Thyroid gland (tissue), 4 donors: ENCODE measurements around the gene POLD1. TPM values are rescaled to one million over a fixed set of nuclear protein-coding genes. Genes with fewer than 3 reads are reported as not detected.

Experiments
- DNase-seq, 2 donors: peaks; one replicate each; pipeline ENCODE4 v3.0.0-alpha.2; 2019
- H3K27ac ChIP-seq, 3 donors: fragments of 200-600 bp; sonication (generic); 1 replicate in 2 of 3; 2 replicates in 1 of 3; pipeline ENCODE4 v1.5.1; 2016 to 2019; ENCODE audit warnings: mild to moderate bottlenecking in 1 of 3, moderate library complexity in 1 of 3
- H3K27me3 ChIP-seq: fragments of 200-600 bp; sonication (generic); one replicate; pipeline ENCODE4 v1.5.1; 2019
- H3K36me3 ChIP-seq, 2 donors: fragments of 200-600 bp; sonication (generic); one replicate each; pipeline ENCODE4 v1.5.1; 2016 to 2019
- H3K4me1 ChIP-seq, 2 donors: fragments of 200-600 bp; sonication (generic); one replicate each; pipeline ENCODE4 v1.5.1; 2017 to 2019
- H3K4me3 ChIP-seq, 3 donors: fragments of 200-600 bp; sonication (generic); replicated peaks in 1 of 3; 1 replicate in 2 of 3; 2 replicates in 1 of 3; pipeline ENCODE4 v1.5.1; 2016; ENCODE audit warnings: mild to moderate bottlenecking in 1 of 3
- H3K9me3 ChIP-seq: fragments of 200-600 bp; sonication (generic); one replicate; pipeline ENCODE4 v1.5.1; 2017
- CTCF ChIP-seq, 6 experiments: fragments of 200-600 bp in 3 of 6; fragments of 450-650 bp in 3 of 6; sonication (generic) in 3 of 6; IDR thresholded peaks; one replicate each; pipeline ENCODE4 v1.5.1; 2016 to 2019; ENCODE audit warnings: antibody characterized with exemption in 6 of 6, mild to moderate bottlenecking in 2 of 6, inconsistent platforms in 1 of 6, moderate library complexity in 1 of 6
- POLR2A ChIP-seq, 2 donors: fragments of 450-650 bp; IDR thresholded peaks; one replicate each; pipeline ENCODE4 v1.6.1; 2017; ENCODE audit warnings: antibody characterized with exemption in 2 of 2, mild to moderate bottlenecking in 2 of 2, moderate library complexity in 1 of 2
- WGBS, 2 donors: methylation state at CpG; one replicate each; pipeline ENCODE4 v1.1.5; 2017; 5-methylcytosine and 5-hydroxymethylcytosine counted together
- intact Hi-C: fragments of 100-400 bp; cut with DNase I; formaldehyde crosslinking; loops from one replicate; pipeline ENCODE4 v1.15.1; 2023
- total RNA-seq, 4 donors: library from RNA; depleted of rRNA; stranded (reverse); fragments of >200 nt; gene quantifications; one replicate each; pipeline ENCODE4 v1.2.3, GENCODE V29; 2016

Gene POLD1
- total RNA-seq, 4 donors from 2014 or later = 12.9 to 27.5 (median 19.0) TPM

- intact Hi-C loops = loop anchor here (5.0 kb wide), 1 partner anchor 102 kb away; no protein-coding TSS in a partner anchor
- H3K9me3 ChIP-seq = no peaks in the 10 kb centered on the region
- no peak for DNase-seq
- H3K36me3 ChIP-seq = no peaks in the 10 kb centered on the region
- TF ChIP-seq CTCF (IDR thresholded peaks at IDR 0.05) (no peak), POLR2A (IDR thresholded peaks at IDR 0.05) (no peak)
- H3K4me3 ChIP-seq = no peak overlapping the region
- 62 to 80% methylated on average over 18 to 19 of the region's 19 CpGs for WGBS, 2 donors
- H3K27ac ChIP-seq = no peak overlapping the region
- no peaks in the 10 kb centered on the region for H3K27me3 ChIP-seq
- peaks cover 7 to 22% of the 10 kb centered on the region in 2 donors for H3K4me1 ChIP-seq
These were observed 80.2 kb downstream of the POLD1 start for GRCh38 chr19:50464348-50464747.

- H3K27me3 ChIP-seq = no peaks in the 10 kb centered on the region
- WGBS, 2 donors = 86 to 92% methylated on average over 12 to 13 of the region's 13 CpGs
- no peak for DNase-seq
These were observed 80.9 kb downstream of the POLD1 start for GRCh38 chr19:50465000-50465399.

GRCh38 chr19:50465986-50466705, 82.0 kb downstream of the POLD1 start:
- intact Hi-C loops = no loop called here
- Histone ChIP-seq H3K27ac (peak overlapping the region in 1 of 3 donors; percentile 65), H3K36me3 (no peaks in the 10 kb centered on the region), H3K4me1 (peaks cover 7 to 16% of the 10 kb centered on the region in 2 donors), H3K27me3 (no peaks in the 10 kb centered on the region), H3K4me3 (no peak overlapping the region), H3K9me3 (no peaks in the 10 kb centered on the region)
- peak in 1 of 2 donors; percentile 5 for TF ChIP-seq POLR2A (IDR thresholded peaks at IDR 0.05)
- peak in 1 of 6 experiments; percentile 20 for TF ChIP-seq CTCF (IDR thresholded peaks at IDR 0.05)
- DNase-seq = peak; percentile 92 to 95
- WGBS, 2 donors = 29 to 44% methylated on average over 18 to 22 of the region's 29 CpGs

More at GRCh38 chr19:50465000-50465399, 80.9 kb downstream of the POLD1 start:
- TF ChIP-seq CTCF (IDR thresholded peaks at IDR 0.05) (no peak), POLR2A (IDR thresholded peaks at IDR 0.05) (no peak)
- intact Hi-C loops = loop anchor here (5.0 kb wide), 1 partner anchor 103 kb away; no protein-coding TSS in a partner anchor
- no peak overlapping the region for H3K27ac ChIP-seq
- no peak overlapping the region for H3K4me3 ChIP-seq
- H3K4me1 ChIP-seq = peaks cover 7 to 21% of the 10 kb centered on the region in 2 donors
- no peaks in the 10 kb centered on the region for H3K9me3 ChIP-seq
- H3K36me3 ChIP-seq = no peaks in the 10 kb centered on the region

GRCh38 chr19:50466706-50467039, 82.5 kb downstream of the POLD1 start:
- H3K27ac ChIP-seq = peak overlapping the region; percentile 46 to 84 (median 65)
- no peak overlapping the region for H3K4me3 ChIP-seq
- no peaks in the 10 kb centered on the region for H3K36me3 ChIP-seq
- no peak for DNase-seq
- H3K9me3 ChIP-seq = no peaks in the 10 kb centered on the region
- intact Hi-C loops = no loop called here
- peaks cover 7 to 16% of the 10 kb centered on the region in 2 donors for H3K4me1 ChIP-seq
- no peaks in the 10 kb centered on the region for H3K27me3 ChIP-seq
- WGBS, 2 donors = 61 to 68% methylated on average over 10 to 11 of the region's 11 CpGs
- TF ChIP-seq POLR2A (IDR thresholded peaks at IDR 0.05) = no peak
- TF ChIP-seq CTCF (IDR thresholded peaks at IDR 0.05) = no peak

GRCh38 chr19:50467566-50467965, 83.4 kb downstream of the POLD1 start:
- TF ChIP-seq POLR2A (IDR thresholded peaks at IDR 0.05) = no peak
- no peak for TF ChIP-seq CTCF (IDR thresholded peaks at IDR 0.05)
- no peak overlapping the region for H3K27ac ChIP-seq
- no peak for DNase-seq
- 84 to 89% methylated on average over 18 of the region's 18 CpGs for WGBS, 2 donors
- peaks cover 7 to 16% of the 10 kb centered on the region in 2 donors for H3K4me1 ChIP-seq
- no peaks in the 10 kb centered on the region for H3K9me3 ChIP-seq
- H3K4me3 ChIP-seq = no peak overlapping the region
- intact Hi-C loops = no loop called here
- no peaks in the 10 kb centered on the region for H3K27me3 ChIP-seq
- no peaks in the 10 kb centered on the region for H3K36me3 ChIP-seq
